ENCODE results near the gene FSTL5.

DNA sequence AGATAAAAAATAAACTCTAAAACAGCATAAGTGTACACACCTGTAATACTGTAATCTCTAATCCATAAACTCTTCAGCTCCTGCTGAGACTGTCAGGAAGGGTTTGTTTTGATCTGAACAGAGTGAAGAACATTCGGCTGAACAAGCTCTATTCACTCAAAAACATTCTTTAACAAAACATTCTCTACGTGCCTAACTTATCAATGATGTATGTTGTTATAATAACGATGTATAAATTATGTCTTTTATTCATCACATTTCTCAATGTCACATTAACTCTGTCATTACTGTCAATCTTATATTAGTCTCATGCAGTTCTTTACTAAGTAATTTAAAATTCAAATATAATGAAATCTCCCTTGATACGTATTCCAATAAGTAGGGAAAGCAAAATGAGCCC is 280.6 kb downstream of the FSTL5 start:
- TF ChIP-seq, protein P1, sequence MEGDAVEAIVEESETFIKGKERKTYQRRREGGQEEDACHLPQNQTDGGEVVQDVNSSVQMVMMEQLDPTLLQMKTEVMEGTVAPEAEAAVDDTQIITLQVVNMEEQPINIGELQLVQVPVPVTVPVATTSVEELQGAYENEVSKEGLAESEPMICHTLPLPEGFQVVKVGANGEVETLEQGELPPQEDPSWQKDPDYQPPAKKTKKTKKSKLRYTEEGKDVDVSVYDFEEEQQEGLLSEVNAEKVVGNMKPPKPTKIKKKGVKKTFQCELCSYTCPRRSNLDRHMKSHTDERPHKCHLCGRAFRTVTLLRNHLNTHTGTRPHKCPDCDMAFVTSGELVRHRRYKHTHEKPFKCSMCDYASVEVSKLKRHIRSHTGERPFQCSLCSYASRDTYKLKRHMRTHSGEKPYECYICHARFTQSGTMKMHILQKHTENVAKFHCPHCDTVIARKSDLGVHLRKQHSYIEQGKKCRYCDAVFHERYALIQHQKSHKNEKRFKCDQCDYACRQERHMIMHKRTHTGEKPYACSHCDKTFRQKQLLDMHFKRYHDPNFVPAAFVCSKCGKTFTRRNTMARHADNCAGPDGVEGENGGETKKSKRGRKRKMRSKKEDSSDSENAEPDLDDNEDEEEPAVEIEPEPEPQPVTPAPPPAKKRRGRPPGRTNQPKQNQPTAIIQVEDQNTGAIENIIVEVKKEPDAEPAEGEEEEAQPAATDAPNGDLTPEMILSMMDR (IDR thresholded peaks at IDR 0.05), result no peak
- TF ChIP-seq, protein P2, sequence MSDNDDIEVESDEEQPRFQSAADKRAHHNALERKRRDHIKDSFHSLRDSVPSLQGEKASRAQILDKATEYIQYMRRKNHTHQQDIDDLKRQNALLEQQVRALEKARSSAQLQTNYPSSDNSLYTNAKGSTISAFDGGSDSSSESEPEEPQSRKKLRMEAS (CRISPR knock-in tag; IDR thresholded peaks at IDR 0.05), result no peak
- TF ChIP-seq, protein P3, sequence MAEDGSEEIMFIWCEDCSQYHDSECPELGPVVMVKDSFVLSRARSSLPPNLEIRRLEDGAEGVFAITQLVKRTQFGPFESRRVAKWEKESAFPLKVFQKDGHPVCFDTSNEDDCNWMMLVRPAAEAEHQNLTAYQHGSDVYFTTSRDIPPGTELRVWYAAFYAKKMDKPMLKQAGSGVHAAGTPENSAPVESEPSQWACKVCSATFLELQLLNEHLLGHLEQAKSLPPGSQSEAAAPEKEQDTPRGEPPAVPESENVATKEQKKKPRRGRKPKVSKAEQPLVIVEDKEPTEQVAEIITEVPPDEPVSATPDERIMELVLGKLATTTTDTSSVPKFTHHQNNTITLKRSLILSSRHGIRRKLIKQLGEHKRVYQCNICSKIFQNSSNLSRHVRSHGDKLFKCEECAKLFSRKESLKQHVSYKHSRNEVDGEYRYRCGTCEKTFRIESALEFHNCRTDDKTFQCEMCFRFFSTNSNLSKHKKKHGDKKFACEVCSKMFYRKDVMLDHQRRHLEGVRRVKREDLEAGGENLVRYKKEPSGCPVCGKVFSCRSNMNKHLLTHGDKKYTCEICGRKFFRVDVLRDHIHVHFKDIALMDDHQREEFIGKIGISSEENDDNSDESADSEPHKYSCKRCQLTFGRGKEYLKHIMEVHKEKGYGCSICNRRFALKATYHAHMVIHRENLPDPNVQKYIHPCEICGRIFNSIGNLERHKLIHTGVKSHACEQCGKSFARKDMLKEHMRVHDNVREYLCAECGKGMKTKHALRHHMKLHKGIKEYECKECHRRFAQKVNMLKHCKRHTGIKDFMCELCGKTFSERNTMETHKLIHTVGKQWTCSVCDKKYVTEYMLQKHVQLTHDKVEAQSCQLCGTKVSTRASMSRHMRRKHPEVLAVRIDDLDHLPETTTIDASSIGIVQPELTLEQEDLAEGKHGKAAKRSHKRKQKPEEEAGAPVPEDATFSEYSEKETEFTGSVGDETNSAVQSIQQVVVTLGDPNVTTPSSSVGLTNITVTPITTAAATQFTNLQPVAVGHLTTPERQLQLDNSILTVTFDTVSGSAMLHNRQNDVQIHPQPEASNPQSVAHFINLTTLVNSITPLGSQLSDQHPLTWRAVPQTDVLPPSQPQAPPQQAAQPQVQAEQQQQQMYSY (CRISPR knock-in tag; IDR thresholded peaks at IDR 0.05), result no peak
- TF ChIP-seq, protein P4, sequence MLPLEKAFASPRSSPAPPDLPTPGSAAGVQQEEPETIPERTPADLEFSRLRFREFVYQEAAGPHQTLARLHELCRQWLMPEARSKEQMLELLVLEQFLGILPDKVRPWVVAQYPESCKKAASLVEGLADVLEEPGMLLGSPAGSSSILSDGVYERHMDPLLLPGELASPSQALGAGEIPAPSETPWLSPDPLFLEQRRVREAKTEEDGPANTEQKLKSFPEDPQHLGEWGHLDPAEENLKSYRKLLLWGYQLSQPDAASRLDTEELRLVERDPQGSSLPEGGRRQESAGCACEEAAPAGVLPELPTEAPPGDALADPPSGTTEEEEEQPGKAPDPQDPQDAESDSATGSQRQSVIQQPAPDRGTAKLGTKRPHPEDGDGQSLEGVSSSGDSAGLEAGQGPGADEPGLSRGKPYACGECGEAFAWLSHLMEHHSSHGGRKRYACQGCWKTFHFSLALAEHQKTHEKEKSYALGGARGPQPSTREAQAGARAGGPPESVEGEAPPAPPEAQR (CRISPR knock-in tag; IDR thresholded peaks at IDR 0.05), result no peak
- no peak for TF ChIP-seq ELF4 (CRISPR knock-in tag; IDR thresholded peaks at IDR 0.05; ENCODE audit: low read depth)
- TF ChIP-seq ESRRA (CRISPR knock-in tag; IDR thresholded peaks at IDR 0.05; ENCODE audit: borderline replicate concordance), result no peak
- TF ChIP-seq JUN (CRISPR knock-in tag; IDR thresholded peaks at IDR 0.05), result no peak
- TF ChIP-seq NR1H2 (CRISPR knock-in tag; IDR thresholded peaks at IDR 0.05), result no peak
- TF ChIP-seq, protein P5, sequence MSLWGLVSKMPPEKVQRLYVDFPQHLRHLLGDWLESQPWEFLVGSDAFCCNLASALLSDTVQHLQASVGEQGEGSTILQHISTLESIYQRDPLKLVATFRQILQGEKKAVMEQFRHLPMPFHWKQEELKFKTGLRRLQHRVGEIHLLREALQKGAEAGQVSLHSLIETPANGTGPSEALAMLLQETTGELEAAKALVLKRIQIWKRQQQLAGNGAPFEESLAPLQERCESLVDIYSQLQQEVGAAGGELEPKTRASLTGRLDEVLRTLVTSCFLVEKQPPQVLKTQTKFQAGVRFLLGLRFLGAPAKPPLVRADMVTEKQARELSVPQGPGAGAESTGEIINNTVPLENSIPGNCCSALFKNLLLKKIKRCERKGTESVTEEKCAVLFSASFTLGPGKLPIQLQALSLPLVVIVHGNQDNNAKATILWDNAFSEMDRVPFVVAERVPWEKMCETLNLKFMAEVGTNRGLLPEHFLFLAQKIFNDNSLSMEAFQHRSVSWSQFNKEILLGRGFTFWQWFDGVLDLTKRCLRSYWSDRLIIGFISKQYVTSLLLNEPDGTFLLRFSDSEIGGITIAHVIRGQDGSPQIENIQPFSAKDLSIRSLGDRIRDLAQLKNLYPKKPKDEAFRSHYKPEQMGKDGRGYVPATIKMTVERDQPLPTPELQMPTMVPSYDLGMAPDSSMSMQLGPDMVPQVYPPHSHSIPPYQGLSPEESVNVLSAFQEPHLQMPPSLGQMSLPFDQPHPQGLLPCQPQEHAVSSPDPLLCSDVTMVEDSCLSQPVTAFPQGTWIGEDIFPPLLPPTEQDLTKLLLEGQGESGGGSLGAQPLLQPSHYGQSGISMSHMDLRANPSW (CRISPR knock-in tag; conservative IDR thresholded peaks at IDR 0.05; ENCODE audit: low read depth), result no peak
- TF ChIP-seq JAZF1 (CRISPR knock-in tag; IDR thresholded peaks at IDR 0.05), result no peak
- TF ChIP-seq ZNF219 (CRISPR knock-in tag; IDR thresholded peaks at IDR 0.05; ENCODE audit: borderline replicate concordance), result no peak
